COLO829 (cell line): ENCODE measurements around the gene PSAP.
A peak's percentile ranks its signal among the peaks of the same experiment; 100 is the strongest.

Source experiments
- DNase-seq: peaks from one replicate; pipeline ENCODE4 v3.0.0; 2012; ENCODE audit warnings: low spot score

The PSAP gene

DNA sequence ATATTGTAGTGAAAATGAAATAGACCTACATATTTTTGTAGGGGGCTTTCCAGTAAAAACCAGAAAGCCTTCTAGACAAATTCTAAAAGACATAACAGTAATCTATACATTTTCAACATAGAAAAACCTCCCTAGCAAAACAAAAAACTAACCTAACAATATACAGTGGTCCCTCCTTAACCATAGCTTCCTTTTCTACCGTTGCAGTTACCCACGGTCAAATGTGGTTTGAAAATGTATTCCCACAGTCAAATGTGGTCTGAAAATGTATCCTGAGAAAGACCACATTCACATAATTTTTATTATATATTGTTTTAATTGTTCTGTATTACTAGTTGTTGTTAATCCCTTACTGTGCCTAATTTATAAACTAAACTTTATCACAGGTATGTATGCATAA is 6.4 kb downstream of the PSAP start:
- DNase-seq = no peak

- no peak for DNase-seq
Observed at GRCh38 chr10:71844084-71844483, 7.0 kb downstream of the PSAP start.

GRCh38 chr10:71842856-71843686 is 8.0 kb downstream of the PSAP start:
- DNase-seq = no peak

DNA sequence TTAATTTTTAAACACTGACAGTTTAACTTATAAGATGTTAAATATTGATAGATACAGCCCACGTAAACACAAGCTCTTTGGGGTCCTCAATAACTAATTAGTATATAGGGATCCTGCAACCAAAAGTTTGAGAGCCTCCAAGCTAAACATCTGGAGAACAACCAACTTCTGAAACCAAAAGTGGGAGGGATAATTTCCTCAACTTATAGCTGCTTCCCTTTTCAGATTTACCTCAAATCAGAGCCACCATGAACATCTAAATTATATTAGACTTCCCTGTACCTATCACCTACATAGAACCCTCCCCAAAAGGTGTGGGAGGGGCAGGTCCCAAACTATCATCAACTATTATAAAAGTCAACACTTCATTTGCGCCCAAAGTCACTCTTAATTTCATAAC is 8.6 kb downstream of the PSAP start:
- no peak for DNase-seq

- no peak for DNase-seq
Observed at GRCh38 chr10:71840958-71841335, 10.1 kb downstream of the PSAP start.

- peak; percentile 68 for DNase-seq
Observed at GRCh38 chr10:71840177-71840957, 10.7 kb downstream of the PSAP start.

- no peak for DNase-seq
Observed at GRCh38 chr10:71838264-71839211, 12.5 kb downstream of the PSAP start.

GRCh38 chr10:71837098-71837827 is 13.8 kb downstream of the PSAP start:
- DNase-seq = peak; percentile 17

DNA sequence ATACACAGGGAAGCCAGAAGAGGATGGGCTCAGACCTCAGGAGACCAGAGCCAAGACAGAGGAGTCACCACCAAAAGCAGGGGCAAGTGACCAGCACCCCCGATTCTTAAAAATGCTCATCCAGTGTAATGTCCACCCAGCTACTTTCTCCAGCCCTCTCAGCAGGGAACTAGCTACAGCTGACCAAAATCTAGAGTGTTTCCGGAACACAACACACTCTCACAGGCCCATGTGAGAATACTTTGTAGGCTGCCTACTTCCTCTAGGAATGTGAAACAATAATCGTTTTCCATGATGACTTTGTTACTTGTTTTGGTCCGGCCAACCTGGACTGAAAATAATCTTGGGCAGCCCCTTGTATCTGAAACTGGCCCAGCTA is 14.5 kb downstream of the PSAP start:
- no peak for DNase-seq

- peak; percentile 89 for DNase-seq
Observed at GRCh38 chr10:71835671-71836595, 15.1 kb downstream of the PSAP start.

DNA sequence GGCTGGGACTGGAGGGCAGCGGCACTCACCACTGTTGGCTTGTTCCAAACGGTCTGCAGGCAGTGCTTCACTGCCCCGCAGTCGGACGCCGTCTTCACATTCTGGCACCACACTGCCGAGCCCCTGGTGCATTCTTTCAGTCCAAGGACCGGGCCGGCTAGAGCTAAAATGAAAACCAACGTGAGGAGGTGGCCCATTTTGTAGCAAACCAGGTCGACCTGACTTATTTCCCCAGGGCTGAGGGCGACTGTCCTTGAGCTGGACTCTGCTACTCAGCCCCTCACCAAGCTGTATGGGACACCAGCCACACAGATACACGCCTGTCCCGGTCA is 16.7 kb downstream of the PSAP start:
- DNase-seq = no peak

DNA sequence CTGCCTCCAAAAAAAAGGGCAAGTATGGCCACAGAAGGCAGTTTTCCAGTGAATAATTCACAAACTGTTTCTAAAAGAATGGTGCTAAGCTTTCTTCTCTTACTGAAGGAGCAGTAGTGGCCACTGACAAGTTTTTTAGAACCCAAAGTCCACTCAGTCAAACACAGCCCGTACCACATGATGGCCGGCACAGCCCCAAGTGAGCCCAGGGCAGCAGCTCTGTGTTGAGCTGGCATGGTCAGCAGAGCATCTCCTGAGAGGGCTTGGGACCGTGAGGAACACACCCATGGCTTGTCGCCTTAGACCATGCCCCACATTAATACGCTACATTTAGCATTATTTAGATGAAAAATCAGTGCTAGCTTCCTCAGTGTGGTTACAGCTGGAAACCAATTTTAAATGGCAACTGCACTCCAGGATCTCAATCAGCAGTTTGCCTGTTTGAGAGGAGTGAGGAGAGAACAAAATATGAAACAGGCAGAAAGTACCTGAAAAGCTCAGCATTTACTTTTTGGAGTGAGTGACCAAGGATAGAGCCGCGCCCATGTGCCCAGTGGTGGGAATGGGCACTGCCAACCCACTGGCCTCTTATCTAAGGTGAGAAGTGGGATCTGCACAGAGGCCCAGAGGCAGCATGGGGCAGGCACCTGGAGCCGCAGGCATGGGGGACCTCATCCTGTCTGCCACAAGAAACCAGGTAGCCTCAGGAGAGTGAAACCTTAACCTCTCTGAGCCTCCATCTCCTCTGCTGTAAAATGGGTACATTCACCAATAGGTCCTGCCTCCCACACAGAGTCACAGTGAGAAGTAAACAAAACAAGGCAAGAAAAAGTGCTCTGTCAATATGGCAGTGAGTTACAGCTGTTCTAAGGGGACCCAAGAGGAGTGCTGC is 17.4 kb downstream of the PSAP start:
- no peak for DNase-seq

- no peak for DNase-seq
Observed at GRCh38 chr10:71832967-71833366, 18.1 kb downstream of the PSAP start.

- no peak for DNase-seq
Observed at GRCh38 chr10:71831646-71832552, 19.2 kb downstream of the PSAP start.

DNA sequence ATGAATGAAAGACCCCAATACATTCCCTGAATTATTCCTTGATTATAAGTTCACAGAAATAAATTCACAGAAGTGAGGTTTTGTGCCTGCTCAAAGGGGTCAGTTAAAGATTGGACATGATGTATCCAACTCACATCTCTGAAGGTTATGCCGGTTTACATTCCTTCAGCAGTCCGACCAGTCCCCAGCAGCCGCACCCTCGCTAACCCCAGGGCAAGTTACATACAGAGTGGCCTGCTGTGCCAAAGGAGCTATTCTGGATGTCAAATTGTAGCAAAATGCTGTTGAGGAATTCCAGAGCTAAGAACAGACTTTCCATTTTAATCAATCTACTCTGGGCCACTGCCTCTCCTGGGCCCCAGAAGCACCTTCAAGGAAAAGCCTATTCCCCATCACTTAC is 20.3 kb downstream of the PSAP start:
- no peak for DNase-seq

DNA sequence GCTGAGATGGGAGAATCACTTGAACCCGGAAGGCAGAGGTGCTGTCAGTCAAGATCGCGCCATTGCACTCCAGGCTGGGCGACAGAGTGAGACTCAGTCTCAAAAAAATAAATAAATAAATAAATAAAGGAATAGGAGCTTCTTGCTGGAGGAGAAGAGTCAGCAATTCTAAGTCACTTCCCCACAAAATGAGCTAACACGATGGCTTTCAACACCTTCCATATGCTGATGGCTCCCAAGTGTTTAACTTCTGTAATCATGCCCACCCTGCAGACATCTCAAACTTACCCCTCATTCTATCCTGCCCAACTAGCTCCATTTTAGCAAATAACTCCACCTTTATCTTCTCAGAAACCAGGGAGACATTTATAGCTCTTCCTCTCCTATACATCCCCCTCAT is 21.2 kb downstream of the PSAP start:
- DNase-seq = no peak

DNA sequence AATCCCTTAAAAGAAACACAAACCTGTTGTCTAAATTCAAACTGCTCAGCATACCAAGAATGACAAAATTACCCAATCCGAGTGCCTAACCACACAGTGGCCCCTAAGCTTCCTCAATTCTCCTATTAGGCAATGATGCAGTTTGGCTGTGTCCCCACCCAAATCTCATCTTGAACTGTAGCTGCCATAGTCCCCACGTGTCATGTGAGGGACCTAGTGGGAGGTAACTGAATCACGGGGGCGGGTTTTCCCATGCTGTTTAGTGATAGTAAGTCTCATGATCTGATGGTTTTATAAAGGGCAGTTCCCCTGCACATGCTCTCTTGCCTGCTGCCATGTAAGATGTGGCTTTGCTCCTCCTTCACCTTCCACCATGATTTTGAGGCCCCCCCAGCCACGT is 21.9 kb downstream of the PSAP start:
- DNase-seq = no peak

DNA sequence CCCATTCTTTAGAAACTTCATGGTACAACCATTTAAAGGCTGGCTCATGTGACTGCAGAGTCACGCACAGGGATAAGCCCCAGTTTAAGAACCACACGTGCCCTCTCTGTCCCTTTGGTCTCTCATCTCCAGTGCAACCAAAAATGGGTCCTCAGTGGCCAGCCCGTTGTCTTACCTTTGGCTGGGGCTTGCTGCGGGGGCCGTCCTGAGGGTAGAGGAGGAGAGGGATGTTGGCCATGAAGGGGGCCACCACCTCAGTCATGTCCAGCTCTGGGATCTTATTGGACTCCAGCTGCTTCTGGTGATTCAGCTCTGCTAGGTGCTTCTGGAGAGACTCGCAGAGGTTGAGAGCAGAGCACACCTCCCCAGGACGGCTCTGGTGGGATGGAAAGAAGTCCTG is 22.3 kb downstream of the PSAP start:
- no peak for DNase-seq

- DNase-seq = no peak
Observed at GRCh38 chr10:71827852-71828251, 23.2 kb downstream of the PSAP start.
